PC-9 (cell line): ENCODE data around the gene HS3ST4. TPM values are rescaled to one million over a fixed set of nuclear protein-coding genes. Genes with fewer than 3 reads are reported as not detected.

Source experiments
- BruUV-seq: library from RNA; stranded (reverse); fragments of 400-500 nt; replicated peaks from 2 replicates; lab custom pipeline; 2021; lab: Mats Ljungman, UMichigan
- CTCF ChIA-PET: fragments of 300-600 bp; sonication (Branson Sonifier 250); formaldehyde crosslinking; loops from one replicate; lab custom pipeline; 2022; ENCODE audit warnings: antibody characterized with exemption; lab: Charles Lee
- POLR2A ChIA-PET: fragments of 300-600 bp; sonication (Branson Sonifier 250); formaldehyde crosslinking; loops from one replicate; lab custom pipeline; 2022; ENCODE audit warnings: antibody characterized with exemption; ENCODE audit not compliant: unreplicated experiment; lab: Charles Lee
- DNase-seq, 2 experiments: peaks; one replicate each; pipeline versions ENCODE4 v3.0.0 to v3.0.0-alpha.2; 2015 to 2022; ENCODE audit warnings: mixed read lengths in 1 of 2
- H2AFZ ChIP-seq: fragments of 200-600 bp; sonication (generic); 2 replicates; pipeline ENCODE4 v1.8.1; 2017; ENCODE audit warnings: antibody characterized with exemption
- H3F3A ChIP-seq: fragments of 200-600 bp; sonication (generic); 2 replicates; pipeline ENCODE4 v1.8.1; 2017; ENCODE audit warnings: antibody characterized with exemption, mild to moderate bottlenecking, low read depth; ENCODE audit not compliant: insufficient read depth
- H3K27ac ChIP-seq: fragments of 200-600 bp; sonication (generic); 2 replicates; pipeline ENCODE4 v1.6.1; 2016; ENCODE audit warnings: mixed run types
- H3K27me3 ChIP-seq: fragments of 200-600 bp; sonication (generic); 2 replicates; pipeline ENCODE4 v1.6.1; 2016; ENCODE audit warnings: low read depth, mixed run types; ENCODE audit not compliant: insufficient read depth
- H3K36me3 ChIP-seq: fragments of 200-600 bp; sonication (generic); 2 replicates; pipeline ENCODE4 v1.6.1; 2016; ENCODE audit warnings: low read depth, mixed run types
- H3K4me1 ChIP-seq: fragments of 200-600 bp; sonication (generic); replicated peaks from 2 replicates; pipeline ENCODE4 v1.6.1; 2016; ENCODE audit warnings: mixed run types; ENCODE audit not compliant: insufficient read depth
- H3K4me2 ChIP-seq: fragments of 200-600 bp; sonication (generic); 2 replicates; pipeline ENCODE4 v1.6.1; 2017; ENCODE audit warnings: mixed run types
- H3K4me3 ChIP-seq: fragments of 200-600 bp; sonication (generic); 2 replicates; pipeline ENCODE4 v1.6.1; 2016; ENCODE audit warnings: mixed run types
- H3K79me2 ChIP-seq: fragments of 200-600 bp; sonication (generic); 2 replicates; pipeline ENCODE4 v1.6.1; 2017; ENCODE audit warnings: low read depth, mixed run types
- H3K9me2 ChIP-seq: fragments of 200-600 bp; sonication (generic); 2 replicates; pipeline ENCODE4 v1.8.1; 2017; ENCODE audit warnings: mild to moderate bottlenecking; ENCODE audit not compliant: insufficient read depth
- H3K9me3 ChIP-seq: fragments of 200-600 bp; sonication (generic); 2 replicates; pipeline ENCODE4 v1.8.1; 2016; ENCODE audit warnings: low read depth; ENCODE audit not compliant: insufficient read depth
- H4K20me1 ChIP-seq: fragments of 200-600 bp; sonication (generic); 2 replicates; pipeline ENCODE4 v1.8.1; 2017; ENCODE audit not compliant: insufficient read depth
- EZH2 ChIP-seq: fragments of 200-600 bp; sonication (generic); IDR thresholded peaks from 2 replicates; pipeline ENCODE4 v1.8.0; 2017; ENCODE audit warnings: antibody characterized with exemption, low read depth
- intact Hi-C: fragments of 100-400 bp; cut with micrococcal nuclease; formaldehyde crosslinking; loops from one replicate; pipeline ENCODE4 v1.10.0; 2022; ENCODE audit not compliant: unreplicated experiment
- total RNA-seq: library from RNA; stranded (reverse); gene quantifications from 2 replicates; pipeline ENCODE4 v1.2.3, GENCODE V29; 2021
- TF ChIP-seq, protein P1 (sequence below): fragments of 200-600 bp; sonication (generic); conservative IDR thresholded peaks from 2 replicates; pipeline ENCODE4 v1.6.1; 2017; ENCODE audit warnings: mixed run types, antibody characterized with exemption, mild to moderate bottlenecking, moderate library complexity

Gene HS3ST4
- total RNA-seq, 1 experiment from 2014 or later = not detected

DNA sequence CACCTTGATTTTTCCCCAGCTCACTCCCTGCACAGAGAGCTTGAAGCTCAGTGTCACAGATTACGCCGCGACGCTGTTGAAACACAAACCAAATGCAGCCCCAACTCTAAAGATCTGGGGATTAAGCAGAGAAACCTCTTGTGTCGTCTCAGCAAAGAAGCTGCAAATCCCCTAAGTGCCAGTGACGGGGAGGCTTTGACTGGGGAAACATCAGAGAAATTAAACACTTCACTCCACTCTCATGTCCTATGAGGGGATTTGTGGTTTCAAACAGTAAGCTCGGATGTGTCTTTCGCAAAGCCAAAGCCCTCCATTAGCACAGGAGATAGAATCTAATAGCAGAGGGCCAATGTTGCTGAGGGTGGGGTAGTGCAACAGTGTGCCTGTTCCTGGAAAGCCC, 233.7 kb downstream of the HS3ST4 start:
- no peak for DNase-seq
- TF ChIP-seq EZH2 = no peak
- TF ChIP-seq, protein P1, sequence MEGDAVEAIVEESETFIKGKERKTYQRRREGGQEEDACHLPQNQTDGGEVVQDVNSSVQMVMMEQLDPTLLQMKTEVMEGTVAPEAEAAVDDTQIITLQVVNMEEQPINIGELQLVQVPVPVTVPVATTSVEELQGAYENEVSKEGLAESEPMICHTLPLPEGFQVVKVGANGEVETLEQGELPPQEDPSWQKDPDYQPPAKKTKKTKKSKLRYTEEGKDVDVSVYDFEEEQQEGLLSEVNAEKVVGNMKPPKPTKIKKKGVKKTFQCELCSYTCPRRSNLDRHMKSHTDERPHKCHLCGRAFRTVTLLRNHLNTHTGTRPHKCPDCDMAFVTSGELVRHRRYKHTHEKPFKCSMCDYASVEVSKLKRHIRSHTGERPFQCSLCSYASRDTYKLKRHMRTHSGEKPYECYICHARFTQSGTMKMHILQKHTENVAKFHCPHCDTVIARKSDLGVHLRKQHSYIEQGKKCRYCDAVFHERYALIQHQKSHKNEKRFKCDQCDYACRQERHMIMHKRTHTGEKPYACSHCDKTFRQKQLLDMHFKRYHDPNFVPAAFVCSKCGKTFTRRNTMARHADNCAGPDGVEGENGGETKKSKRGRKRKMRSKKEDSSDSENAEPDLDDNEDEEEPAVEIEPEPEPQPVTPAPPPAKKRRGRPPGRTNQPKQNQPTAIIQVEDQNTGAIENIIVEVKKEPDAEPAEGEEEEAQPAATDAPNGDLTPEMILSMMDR = no peak
- Histone ChIP-seq H3F3A (no peaks in the 10 kb centered on the region), H3K4me2 (no peak overlapping the region), H3K4me3 (no peak overlapping the region), H2AFZ (no peak overlapping the region), H3K27me3 (peaks cover 16% of the 10 kb centered on the region), H3K9me3 (no peaks in the 10 kb centered on the region), H3K36me3 (no peaks in the 10 kb centered on the region), H3K4me1 (no peaks in the 10 kb centered on the region), H3K9me2 (no peaks in the 10 kb centered on the region), H4K20me1 (no peaks in the 10 kb centered on the region), H3K79me2 (no peaks in the 10 kb centered on the region), H3K27ac (no peak overlapping the region)
- no TSS peak for BruUV-seq
- POLR2A ChIA-PET = no interaction called here
- intact Hi-C loops = no loop called here
- CTCF ChIA-PET = no interaction called here

GRCh38 chr16:25931473-25932035, 239.8 kb downstream of the HS3ST4 start:
- H3F3A ChIP-seq = no peaks in the 10 kb centered on the region
- no peak overlapping the region for H2AFZ ChIP-seq
- H4K20me1 ChIP-seq = no peaks in the 10 kb centered on the region
- no peaks in the 10 kb centered on the region for H3K9me2 ChIP-seq
- H3K4me2 ChIP-seq = no peak overlapping the region
- intact Hi-C loops = no loop called here
- BruUV-seq = no TSS peak
- H3K27me3 ChIP-seq = peaks cover 30% of the 10 kb centered on the region
- DNase-seq = no peak
- no peaks in the 10 kb centered on the region for H3K79me2 ChIP-seq
- no peaks in the 10 kb centered on the region for H3K36me3 ChIP-seq
- TF ChIP-seq, protein P1 = no peak
- TF ChIP-seq EZH2 = no peak
- ChIA-PET POLR2A (no interaction called here), CTCF (no interaction called here)
- no peaks in the 10 kb centered on the region for H3K9me3 ChIP-seq
- no peak overlapping the region for H3K4me3 ChIP-seq
- H3K27ac ChIP-seq = no peak overlapping the region
- H3K4me1 ChIP-seq = no peaks in the 10 kb centered on the region

DNA sequence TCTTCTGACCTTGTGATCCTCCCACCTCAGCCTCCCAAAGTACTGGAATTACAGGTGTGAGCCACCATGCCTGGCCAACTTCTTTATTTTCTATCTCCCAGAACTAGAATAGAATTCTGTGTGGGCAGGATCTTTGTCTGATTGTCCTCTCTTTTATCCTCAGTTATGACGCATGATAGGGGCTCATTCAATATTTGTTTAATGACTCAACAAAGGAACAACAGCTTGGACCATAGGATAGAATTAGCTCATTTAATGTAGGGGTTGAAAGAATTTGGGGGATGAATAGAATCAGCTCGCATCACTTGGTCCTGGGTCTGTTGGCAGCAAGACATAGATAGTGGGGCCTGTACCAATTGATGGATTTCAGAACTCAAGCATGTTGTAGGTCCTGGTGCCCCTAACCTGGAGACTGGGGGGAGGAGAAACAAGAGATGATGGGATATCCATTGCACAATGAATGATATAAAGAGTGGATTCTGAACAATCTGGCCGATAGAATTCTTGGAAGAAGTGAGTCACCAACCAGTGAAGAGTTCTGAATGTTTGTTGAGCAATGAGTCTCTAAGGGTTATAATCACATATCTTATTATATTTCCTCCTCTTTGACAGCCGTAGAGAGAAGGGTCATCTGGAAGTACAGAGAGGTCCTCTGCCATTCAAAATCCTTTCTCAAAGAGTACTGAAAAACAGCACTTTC, 250.2 kb downstream of the HS3ST4 start:
- Histone ChIP-seq H2AFZ (no peak overlapping the region), H3K27ac (no peak overlapping the region)
- POLR2A ChIA-PET = no interaction called here

More for the DNA sequence above, 250.2 kb downstream of the HS3ST4 start:
- CTCF ChIA-PET = no interaction called here
- no TSS peak for BruUV-seq
- Histone ChIP-seq H3K9me2 (no peaks in the 10 kb centered on the region), H3K36me3 (no peaks in the 10 kb centered on the region), H4K20me1 (no peaks in the 10 kb centered on the region), H3K4me1 (no peaks in the 10 kb centered on the region), H3K9me3 (no peaks in the 10 kb centered on the region), H3F3A (no peaks in the 10 kb centered on the region), H3K79me2 (no peaks in the 10 kb centered on the region), H3K27me3 (no peaks in the 10 kb centered on the region), H3K4me3 (no peak overlapping the region), H3K4me2 (no peak overlapping the region)
- DNase-seq = no peak
- intact Hi-C loops = no loop called here
- TF ChIP-seq, protein P1 = no peak
- TF ChIP-seq EZH2 = no peak
